ENCODE results near the gene LPP. TPM values are rescaled to one million over a fixed set of nuclear protein-coding genes. Genes with fewer than 3 reads are reported as not detected.

LPP gene
- total RNA-seq, 1 donor from 2014 or later: 93.9 TPM

- DNase-seq (ENCODE audit: low read depth): no peak
Observed at GRCh38 chr3:188584958-188585689, 431.2 kb downstream of the LPP start.

GRCh38 chr3:188589071-188589470, 435.1 kb downstream of the LPP start:
- no peak for TF ChIP-seq CTCF (conservative IDR thresholded peaks at IDR 0.05; ENCODE audit: low read depth, low read length)
- H3K4me3 ChIP-seq (ENCODE audit: low read depth, low read length): no peak overlapping the region
- DNase-seq (ENCODE audit: low read depth): no peak

More at GRCh38 chr3:188584958-188585689, 431.2 kb downstream of the LPP start:
- no peak overlapping the region for H3K4me3 ChIP-seq (ENCODE audit: low read depth, low read length)
- no peak for TF ChIP-seq CTCF (conservative IDR thresholded peaks at IDR 0.05; ENCODE audit: low read depth, low read length)

GRCh38 chr3:188589771-188590170, 435.8 kb downstream of the LPP start:
- TF ChIP-seq CTCF (conservative IDR thresholded peaks at IDR 0.05; ENCODE audit: low read depth, low read length): no peak
- DNase-seq (ENCODE audit: low read depth): no peak
- H3K4me3 ChIP-seq (ENCODE audit: low read depth, low read length): no peak overlapping the region

- no peak for TF ChIP-seq CTCF (conservative IDR thresholded peaks at IDR 0.05; ENCODE audit: low read depth, low read length)
- no peak for DNase-seq (ENCODE audit: low read depth)
Observed at GRCh38 chr3:188590557-188590956, 436.6 kb downstream of the LPP start.

GRCh38 chr3:188594139-188594538, 440.2 kb downstream of the LPP start:
- H3K4me3 ChIP-seq (ENCODE audit: low read depth, low read length): no peak overlapping the region
- DNase-seq (ENCODE audit: low read depth): peak; percentile 68
- TF ChIP-seq CTCF (conservative IDR thresholded peaks at IDR 0.05; ENCODE audit: low read depth, low read length): no peak

More at GRCh38 chr3:188590557-188590956, 436.6 kb downstream of the LPP start:
- no peak overlapping the region for H3K4me3 ChIP-seq (ENCODE audit: low read depth, low read length)

GRCh38 chr3:188595890-188596376, 442.0 kb downstream of the LPP start:
- TF ChIP-seq CTCF (conservative IDR thresholded peaks at IDR 0.05; ENCODE audit: low read depth, low read length): no peak
- no peak overlapping the region for H3K4me3 ChIP-seq (ENCODE audit: low read depth, low read length)
- DNase-seq (ENCODE audit: low read depth): no peak

- no peak for TF ChIP-seq CTCF (conservative IDR thresholded peaks at IDR 0.05; ENCODE audit: low read depth, low read length)
- H3K4me3 ChIP-seq (ENCODE audit: low read depth, low read length): no peak overlapping the region
- no peak for DNase-seq (ENCODE audit: low read depth)
Observed at GRCh38 chr3:188598894-188599293, 444.9 kb downstream of the LPP start.
